Activated CD8-positive, alpha-beta memory T cell treated with anti-CD3 and anti-CD28 coated beads for 36 hours (primary cell): ENCODE results near the gene EVI5L. TPM values are rescaled to one million over a fixed set of nuclear protein-coding genes. Genes with fewer than 3 reads are reported as not detected.
"Not testable (repeated sequence)": the region's sequence is repeated elsewhere in the genome, so short reads cannot be mapped to it uniquely, and the experiment has no call there.

Experiments used
- CTCF ChIA-PET: fragments of 350-600 bp; sonication (Branson Sonifier 250); formaldehyde crosslinking; loops from one replicate; lab custom pipeline; 2021; ENCODE audit warnings: antibody characterized with exemption; lab: Charles Lee
- POLR2A ChIA-PET: fragments of 350-600 bp; sonication (Branson Sonifier 250); formaldehyde crosslinking; loops from one replicate; lab custom pipeline; 2021; ENCODE audit warnings: antibody characterized with exemption; lab: Charles Lee
- total RNA-seq, 2 experiments: library from RNA; stranded (reverse); gene quantifications; one replicate each; pipeline ENCODE4 v1.2.3, GENCODE V29; 2021

EVI5L gene
- total RNA-seq, 2 experiments from 2014 or later, result 5.3 to 6.0 TPM

DNA sequence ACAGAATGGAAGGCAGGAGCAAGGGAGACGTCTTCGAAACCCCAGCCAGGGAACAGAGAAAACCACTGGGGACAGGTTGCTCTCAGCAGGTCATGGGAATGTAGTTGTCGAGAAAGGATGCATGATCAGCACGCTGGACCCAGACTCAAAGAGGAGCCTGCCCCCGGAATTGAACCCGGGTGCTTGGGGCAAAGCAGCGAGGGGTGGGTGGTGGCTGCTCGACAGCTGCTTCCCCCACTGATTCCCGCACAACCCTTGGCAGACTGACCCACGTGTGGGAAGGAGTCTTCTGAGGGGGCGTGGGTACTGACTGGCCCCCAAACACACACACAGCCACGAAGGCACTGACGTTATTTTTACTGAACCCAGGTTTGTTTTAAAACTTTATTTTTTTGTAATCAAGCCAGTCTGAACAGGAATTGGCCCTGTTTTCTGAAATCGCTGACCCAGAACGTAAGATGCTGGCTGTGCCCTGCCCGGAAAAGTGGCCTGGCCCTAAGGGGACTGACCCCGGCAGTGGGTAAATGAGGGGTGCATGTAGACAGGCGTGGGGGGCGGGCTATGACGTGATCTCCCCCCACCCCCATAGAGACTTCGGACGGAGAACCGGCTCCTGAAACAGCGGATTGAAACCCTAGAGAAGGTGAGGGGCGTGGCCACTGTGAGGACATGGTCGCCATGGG, 25.5 kb downstream of the EVI5L start:
- CTCF ChIA-PET, result no interaction called here
- POLR2A ChIA-PET, result no interaction called here

DNA sequence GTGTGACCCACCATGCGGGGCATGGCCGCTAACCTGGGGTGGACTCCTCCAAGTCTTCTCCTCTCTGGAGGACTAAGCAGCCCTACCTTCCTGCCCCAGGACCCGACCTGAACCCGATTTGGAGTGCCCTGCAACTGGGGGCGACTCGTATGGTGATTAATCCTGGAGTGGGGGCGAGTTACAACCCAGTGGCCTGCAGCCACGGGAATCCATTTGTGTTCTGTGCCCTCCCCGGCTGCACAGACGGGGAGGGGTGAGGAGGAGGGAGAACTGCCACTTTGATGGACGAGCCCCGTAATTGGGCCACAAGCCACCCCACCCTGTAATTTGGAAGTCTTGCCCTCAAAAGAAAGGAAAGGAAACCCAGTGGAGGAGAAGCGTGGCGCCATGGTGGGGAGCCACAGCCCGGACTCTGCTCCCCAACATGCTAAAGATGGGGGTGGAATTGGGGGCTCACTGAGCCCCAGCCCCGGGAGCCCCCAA, 26.1 kb downstream of the EVI5L start:
- ChIA-PET POLR2A (no interaction called here), CTCF (no interaction called here)

DNA sequence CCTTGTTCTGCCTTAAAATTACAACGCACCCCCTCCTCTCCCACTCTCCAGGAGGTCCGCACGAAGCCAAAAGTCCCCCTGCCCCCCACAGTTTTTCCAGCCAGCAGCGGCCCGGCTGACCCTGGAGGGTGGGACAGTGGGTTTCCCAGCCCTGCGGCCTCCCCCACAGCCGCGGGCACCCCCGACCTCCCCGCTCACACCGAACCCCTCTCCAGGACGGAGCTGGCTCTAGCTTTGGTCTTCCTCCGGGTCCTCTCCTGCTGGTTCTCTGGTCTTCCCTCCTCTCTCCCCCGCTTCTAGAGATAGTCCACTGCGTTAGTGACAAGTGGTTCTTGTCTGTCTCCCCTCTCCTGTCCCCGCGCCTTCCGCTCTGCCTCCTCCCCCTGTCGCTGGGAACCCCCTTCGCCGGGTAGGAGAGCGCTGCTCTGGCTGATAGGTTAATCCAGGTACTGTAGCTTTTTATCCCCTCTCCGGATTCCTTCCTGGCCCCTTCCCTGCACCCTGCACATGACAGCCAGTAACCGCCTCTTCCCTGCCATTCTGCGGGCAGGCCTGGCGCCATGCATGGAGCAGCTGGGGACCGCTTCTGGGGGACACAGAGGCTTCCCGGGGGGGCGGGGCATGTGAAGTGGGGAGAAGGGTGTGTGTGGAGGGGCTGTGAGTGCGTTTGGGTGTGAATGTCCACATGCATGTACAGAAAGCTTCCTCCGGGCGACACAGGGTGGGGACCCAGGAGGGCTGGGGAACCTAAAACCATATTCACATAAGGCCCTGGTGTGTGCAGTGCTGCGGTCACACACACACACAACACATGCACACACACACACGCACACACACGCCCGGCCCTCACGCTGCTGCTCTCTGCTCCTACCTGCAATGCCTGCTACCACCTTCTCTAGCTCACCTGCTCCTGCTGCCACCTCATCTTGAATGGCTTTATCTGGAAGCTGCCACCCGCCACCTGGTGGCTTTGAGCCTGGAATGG, 27.0 kb downstream of the EVI5L start:
- POLR2A ChIA-PET, result no interaction called here

DNA sequence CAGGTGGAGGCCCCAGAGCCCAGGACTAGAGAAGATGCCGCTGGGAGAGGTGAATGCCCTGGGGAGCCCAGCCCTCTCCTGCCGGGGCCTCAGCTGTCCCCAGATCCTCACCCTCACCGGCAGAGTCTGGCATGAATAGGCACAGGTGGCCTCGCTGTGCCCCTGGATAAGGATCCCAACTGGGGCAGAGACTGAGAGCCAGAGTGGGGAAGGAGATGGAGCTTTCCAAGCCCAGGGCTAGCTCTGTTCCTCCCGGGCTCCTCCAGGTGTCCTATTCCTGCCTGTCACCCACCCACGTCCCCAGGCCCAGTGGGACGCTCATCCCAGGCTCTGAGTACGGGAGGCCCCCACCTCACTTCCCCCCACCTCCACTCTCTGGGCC, 27.7 kb downstream of the EVI5L start:
- POLR2A ChIA-PET, result no interaction called here
- CTCF ChIA-PET, result interaction anchor here (0.9 to 1.2 kb wide), 4 partner anchors 11 to 232 kb away, joined by 3 read pairs; no protein-coding TSS in a partner anchor

More for the DNA sequence above, 27.0 kb downstream of the EVI5L start:
- CTCF ChIA-PET, result interaction anchor here (0.8 to 1.2 kb wide), 2 partner anchors 12 to 13 kb away, joined by 3 read pairs; no protein-coding TSS in a partner anchor

DNA sequence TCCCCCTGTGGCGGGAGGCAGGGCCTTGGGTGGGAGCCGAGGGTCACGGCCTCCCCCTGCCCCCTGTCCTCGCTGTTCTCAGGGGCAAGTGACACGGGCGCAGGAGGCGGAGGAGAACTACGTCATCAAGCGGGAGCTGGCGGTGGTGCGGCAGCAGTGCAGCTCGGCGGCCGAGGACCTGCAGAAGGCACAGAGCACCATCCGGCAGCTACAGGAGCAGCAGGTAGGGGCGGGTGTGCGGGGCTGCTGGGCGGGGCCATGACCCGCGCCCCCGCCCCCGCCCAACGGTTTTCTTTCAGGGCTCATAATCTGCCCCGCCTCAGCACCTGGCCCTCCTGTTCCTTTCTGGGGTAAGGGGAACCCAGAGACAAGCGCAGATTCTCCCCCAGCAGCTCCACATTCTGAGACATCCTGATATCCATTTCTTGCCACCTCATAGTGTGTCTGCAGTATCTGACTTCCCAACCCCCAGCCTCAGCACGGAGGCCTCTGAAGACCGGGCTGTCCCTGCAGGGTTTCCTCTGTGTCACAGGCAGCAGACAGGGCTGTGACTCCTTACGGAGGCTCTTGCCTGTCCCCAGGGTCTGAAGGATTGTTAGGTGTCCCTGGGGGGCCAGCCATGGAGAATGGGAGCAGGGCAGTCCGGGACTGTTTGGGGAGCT, 28.2 kb downstream of the EVI5L start:
- ChIA-PET CTCF (interaction anchor here (0.5 to 1.2 kb wide), 5 partner anchors 10 to 584 kb away, joined by 3 read pairs; no protein-coding TSS in a partner anchor), POLR2A (no interaction called here)

DNA sequence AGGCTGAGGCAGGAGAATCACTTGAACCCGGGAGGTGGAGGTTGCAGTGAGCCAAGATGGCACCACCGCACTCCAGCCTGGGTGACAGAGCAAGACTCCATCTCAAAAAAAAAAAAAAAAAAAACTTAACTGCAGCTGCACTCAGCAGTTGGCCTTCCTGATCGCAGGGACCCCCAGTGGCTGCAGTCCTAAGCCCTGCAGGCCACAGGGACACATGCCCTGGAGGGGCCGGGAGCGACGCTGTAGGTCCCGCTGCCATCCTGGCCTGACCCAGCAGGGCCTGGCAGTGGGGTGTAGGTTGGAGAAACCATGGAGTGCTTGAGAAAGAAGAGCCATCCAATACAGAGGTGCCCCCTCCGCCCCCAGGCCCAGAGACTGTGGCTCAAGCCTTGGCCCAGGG, 29.1 kb downstream of the EVI5L start:
- CTCF ChIA-PET, POLR2A ChIA-PET: not testable (repeated sequence)

DNA sequence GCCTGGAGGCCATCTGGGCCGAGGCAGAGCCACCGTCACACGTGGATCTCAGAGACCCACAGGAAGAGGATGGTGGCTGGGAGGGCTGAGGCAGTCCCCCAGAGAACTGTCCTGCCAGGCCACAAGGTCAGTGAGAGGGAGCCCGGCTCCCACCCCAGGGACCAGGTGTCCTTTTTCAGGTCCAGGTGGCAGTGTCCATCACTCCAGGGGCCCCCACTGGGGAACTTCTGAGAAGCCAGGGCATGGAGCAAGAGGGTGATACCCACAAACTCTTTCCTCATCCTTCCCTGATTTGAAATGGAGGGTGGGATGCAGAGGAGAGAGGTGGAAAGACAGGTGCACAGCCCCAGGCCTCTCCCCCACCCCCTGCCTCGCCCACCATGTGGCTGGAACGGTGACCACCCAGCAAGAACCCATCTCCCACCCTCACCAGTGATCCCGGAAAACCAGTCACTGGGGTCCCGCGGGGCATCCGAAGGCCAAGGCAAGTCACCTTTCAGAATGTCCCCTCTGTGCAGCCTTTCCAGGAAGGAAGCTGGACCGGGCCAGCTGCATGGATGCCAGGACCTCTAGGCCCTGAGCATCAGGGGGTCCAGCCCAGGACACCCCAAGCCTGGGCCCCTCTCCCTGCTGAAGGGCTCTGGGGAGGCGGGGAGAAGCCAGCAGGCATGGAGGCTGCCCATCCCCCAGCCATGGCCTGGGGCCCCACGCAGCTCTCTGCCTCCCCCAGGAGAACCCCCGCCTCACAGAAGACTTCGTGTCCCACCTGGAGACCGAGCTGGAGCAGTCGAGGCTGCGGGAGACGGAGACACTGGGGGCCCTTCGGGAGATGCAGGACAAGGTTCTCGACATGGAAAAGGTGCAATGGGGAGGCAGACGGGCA, 30.1 kb downstream of the EVI5L start:
- CTCF ChIA-PET, result interaction anchor here (0.6 kb wide), 1 partner anchor 75 kb away, joined by 5 read pairs; no protein-coding TSS in a partner anchor
- POLR2A ChIA-PET, result no interaction called here

DNA sequence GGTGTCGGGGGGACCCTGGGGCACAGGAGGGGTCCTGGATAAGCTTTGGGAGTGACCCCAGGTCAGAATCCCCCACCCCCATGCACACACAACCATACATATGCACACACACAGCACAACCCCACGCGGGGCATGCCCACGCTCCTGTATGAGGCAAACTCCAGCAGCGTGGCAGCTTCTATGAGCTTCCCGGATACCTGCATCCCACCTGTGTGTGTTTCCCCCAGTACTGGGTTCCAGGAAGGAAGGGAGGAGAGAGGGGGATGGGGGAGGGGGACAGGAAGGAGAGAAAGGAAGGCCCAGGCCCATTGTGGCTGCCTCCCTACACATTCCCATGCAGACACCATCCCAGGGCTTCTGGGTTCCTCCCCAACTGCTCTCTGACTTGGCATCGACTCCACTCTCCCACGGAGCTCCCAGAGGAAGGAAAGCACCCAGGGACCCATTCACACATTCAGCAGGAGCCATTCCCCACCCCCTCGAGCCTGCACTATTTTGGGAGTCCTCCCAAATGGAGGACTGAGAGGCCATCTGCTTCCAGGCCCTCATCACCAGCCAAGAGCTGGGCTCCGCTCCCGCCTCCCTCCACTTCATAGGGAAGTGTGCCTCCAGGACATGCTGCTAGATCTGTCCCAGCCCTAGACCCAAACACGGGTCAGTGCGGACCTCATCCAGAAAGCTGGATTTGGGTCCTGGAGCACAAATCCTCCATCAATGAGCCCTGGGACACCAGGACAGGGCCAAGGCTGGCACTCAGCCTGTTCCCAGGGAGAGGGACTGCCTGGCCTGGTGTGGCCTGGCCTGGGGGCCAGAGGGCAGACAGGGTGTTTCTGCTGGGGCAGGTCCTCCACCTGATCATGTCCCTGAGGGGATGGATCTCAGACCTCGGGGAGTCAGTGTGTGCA, 30.9 kb downstream of the EVI5L start:
- ChIA-PET POLR2A (no interaction called here), CTCF (interaction anchor here (0.6 to 1.0 kb wide), 2 partner anchors 54 to 74 kb away, joined by 3 to 5 read pairs; no protein-coding TSS in a partner anchor)

DNA sequence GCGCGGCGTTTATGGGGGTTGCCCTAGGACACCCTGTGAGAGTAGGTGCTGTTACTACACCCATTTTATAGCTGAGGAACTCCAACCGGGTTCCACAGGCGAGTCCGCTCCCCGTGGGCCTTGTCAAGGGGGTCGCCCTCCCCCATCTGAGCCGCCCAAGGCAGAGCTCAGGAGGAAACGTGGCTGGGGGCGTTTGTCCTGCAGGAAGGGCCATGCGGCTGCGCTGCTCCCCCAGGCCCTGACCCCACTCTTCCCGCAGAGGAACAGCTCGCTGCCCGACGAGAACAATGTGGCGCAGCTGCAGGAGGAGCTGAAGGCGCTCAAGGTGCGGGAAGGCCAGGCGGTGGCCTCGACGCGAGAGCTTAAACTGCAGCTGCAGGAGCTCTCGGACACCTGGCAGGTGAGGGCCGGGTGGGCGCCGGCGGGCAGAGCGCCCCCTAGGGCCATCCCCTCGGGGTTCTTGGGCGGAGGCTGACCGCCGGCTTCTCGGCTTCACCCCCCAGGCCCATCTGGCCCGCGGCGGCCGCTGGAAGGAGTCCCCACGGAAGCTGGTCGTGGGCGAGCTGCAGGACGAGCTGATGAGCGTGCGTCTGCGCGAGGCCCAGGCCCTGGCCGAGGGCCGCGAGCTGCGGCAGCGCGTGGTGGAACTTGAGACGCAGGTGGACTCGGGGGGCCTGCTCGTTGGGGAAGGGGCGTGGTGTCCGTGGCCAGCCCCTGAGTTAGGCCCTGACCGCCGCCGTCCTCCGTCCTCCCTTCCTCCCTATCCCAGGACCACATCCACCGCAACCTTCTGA, 31.8 kb downstream of the EVI5L start:
- CTCF ChIA-PET, result interaction anchor here (1.0 to 1.1 kb wide), 2 partner anchors 8 to 53 kb away, joined by 3 to 5 read pairs; no protein-coding TSS in a partner anchor
- POLR2A ChIA-PET, result interaction anchor here (0.7 kb wide), 2 partner anchors 13 to 208 kb away, joined by 3 to 4 read pairs; no protein-coding TSS in a partner anchor

DNA sequence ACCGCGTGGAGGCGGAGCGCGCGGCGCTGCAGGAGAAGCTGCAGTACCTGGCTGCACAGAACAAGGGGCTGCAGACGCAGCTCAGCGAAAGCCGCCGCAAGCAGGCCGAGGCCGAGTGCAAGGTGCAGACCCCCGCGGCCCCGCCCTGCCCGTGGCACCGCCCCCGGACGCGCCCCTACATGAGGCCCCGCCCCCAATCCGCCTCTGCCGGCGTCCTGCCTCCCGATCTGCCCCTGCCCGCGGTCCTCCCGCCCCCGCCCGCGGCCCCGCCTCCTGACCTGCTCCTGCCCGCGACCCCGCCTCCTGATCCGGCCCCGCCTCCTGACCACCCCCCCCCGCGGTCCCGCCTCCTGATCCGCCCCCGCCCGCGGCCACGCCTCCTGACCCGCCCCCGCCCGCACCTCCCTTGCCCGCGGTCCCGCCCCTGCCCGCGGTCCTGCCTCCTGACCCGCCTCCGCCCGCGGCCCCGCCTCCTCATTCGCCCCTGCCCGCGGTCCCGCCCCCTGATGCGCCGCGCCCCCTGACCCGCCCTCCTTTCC, 32.5 kb downstream of the EVI5L start:
- CTCF ChIA-PET, result interaction anchor here (1.1 kb wide), 1 partner anchor 9 kb away, joined by 5 read pairs; no protein-coding TSS in a partner anchor
- POLR2A ChIA-PET, result no interaction called here

DNA sequence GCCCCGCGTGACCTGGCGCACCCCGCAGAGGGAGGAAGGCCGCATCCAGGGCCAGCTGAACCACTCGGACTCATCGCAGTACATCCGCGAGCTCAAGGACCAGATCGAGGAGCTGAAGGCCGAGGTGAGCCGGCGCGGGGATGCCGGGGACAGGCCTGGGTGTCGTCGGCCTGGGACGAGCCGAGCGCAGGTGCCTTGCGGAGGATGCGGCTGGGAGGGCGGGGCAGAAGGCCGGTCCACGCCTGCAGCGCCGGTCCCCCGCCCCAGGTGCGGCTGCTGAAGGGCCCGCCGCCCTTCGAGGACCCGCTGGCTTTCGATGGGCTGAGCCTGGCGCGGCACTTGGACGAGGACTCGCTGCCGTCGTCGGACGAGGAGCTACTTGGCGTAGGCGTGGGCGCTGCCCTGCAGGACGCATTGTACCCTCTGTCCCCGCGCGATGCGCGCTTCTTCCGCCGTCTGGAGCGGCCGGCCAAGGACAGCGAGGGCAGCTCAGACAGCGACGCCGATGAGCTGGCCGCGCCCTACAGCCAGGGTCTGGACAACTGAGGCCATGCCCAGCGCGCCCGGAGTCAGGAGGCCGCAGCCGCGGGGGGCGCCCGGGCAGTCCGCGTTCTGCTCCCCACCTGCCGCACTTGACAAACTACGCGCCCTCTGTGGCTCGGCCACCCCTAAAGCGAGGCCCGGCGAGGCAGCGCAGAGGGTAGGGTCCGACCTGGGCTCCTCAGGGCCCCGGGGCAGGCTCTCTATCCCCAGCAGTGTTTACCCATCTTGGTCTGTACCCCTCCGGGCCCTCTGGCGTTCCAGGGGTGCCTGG, 33.3 kb downstream of the EVI5L start:
- ChIA-PET CTCF (no interaction called here), POLR2A (no interaction called here)

DNA sequence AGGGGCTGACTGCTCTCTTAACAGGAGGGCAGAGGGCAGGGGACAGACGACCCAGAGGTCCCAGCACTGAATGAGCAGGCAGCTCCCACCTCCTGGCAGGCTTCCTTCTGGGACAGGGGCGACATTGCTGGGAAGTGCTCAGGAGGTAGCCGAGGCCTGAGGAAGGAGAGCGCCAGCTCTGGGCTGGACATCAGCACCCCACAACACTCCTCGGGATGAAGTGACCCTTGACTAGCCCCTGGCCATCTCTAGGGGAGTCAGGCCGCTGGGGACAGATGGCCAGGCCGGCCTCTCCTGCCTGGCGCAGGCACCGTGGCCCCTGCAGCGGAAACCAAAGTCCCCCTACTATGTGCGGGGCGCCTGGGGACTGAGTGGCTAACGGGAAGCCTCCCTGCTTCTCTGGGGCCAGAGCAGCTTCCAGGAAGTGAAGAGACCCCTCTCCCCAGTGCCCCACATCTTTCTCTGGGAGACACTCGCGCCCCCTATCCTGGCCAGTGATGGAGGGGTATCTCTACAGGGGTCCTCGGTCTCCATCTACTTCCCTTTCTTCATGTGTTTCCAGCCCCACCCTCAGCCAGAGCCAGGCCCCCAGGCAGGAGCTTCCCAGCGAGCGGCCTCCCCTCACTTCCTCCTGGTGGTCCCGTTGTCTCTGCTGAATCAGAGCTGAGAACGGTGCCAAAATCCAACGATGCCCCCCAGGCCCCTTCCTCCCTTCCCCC, 34.1 kb downstream of the EVI5L start:
- ChIA-PET CTCF (interaction anchor here (1.0 kb wide), 1 partner anchor 11 kb away, joined by 3 read pairs; no protein-coding TSS in a partner anchor), POLR2A (no interaction called here)

DNA sequence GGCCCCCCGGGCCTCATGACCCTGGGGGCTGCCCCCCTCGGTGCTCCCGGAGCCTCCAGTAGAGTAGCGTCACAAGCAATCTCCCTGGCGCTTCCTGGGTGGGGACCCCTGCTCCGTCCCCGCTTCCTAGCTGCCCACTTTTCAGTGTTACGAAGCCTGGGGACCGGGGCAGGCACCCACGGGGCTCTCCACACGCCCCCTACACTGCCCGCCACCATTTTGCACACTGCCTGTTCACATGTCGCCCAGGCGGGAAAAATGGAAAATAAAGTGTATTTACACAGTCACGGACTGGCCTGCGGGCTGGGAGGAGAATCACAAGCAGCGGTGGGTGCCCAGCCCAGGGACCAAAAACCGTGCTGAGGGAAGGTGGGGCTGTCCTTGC, 34.7 kb downstream of the EVI5L start:
- ChIA-PET CTCF (interaction anchor here (1.0 kb wide), 1 partner anchor 11 kb away, joined by 3 read pairs; no protein-coding TSS in a partner anchor), POLR2A (no interaction called here)

DNA sequence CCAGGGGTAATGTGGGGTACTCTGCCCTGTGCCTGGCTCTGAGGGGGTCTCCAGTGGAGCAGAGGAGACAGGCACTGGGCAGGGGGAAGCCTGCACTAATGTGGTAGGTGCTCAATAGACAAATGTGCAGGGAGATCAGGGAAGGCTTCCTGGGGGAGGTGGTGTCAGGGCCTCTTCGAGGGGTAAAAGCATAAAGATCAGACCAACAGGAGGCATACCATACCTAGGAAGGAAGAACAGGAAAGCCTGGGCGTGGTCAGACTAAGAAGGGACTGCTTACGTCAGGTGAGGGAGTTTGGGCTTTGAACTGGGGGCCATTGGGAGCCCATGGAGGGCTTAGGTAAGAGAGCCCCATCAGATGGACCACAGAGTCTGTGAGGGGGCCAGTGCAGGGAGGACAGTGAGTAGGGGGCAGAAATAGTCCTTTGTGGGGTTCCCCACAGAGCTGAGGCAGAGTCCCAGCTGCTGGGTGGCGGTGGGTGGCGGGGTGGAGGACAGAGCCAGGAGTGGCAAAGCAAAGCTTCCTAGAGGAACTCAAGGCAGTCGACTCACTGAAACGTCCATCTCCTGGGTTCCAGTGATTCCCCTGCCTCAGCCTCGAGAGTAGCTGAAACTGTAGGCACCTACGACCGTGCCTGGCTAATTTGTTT, 35.4 kb downstream of the EVI5L start:
- POLR2A ChIA-PET, result no interaction called here
- CTCF ChIA-PET, result no interaction called here
